AG08396 (cell line): Measurements from ENCODE around the gene PTPRN2.
"Not testable (repeated sequence)": the region's sequence is repeated elsewhere in the genome, so short reads cannot be mapped to it uniquely, and the experiment has no call there.

Experiments
- DNase-seq: peaks from one replicate; pipeline ENCODE4 v3.0.0; 2012; ENCODE audit warnings: low spot score, mixed read lengths

The PTPRN2 gene

DNA sequence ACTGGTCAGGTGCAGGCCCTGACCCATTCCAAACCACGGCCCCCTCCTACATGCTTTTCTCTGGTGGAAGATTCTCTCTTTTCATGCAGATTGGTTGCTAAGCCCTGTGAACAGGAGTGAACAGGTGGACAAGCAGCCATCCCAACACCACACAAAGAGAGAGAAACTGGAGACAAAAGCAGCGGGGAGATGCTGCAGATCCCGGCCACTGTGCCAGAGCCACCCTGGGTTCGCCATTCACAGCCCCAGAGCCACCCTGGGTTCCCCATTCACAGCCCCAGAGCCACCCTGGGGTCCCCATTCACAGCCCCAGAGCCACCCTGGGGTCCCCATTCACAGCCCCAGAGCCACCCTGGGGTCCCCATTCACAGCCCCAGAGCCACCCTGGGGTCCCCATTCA, 239.6 kb downstream of the PTPRN2 start:
- not testable (repeated sequence) for DNase-seq

DNA sequence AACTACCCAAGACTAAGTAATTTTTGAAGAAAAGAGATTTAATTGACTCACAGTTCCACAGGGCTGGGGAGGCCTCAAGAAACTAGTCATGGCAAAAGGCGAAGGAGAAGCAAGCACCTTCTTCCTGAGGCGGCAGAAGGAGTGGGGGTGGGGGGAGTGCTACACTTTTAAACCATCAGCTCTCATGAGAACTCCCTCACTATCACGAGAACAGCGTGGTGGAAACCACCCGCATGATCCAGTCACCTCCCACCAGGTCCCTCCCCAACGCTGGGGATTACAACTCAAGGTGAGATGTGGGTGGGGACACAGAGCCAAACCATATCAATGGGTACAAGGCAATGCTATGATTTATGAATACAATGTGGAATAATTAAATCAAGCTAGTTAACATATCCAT, 241.9 kb downstream of the PTPRN2 start:
- no peak for DNase-seq

DNA sequence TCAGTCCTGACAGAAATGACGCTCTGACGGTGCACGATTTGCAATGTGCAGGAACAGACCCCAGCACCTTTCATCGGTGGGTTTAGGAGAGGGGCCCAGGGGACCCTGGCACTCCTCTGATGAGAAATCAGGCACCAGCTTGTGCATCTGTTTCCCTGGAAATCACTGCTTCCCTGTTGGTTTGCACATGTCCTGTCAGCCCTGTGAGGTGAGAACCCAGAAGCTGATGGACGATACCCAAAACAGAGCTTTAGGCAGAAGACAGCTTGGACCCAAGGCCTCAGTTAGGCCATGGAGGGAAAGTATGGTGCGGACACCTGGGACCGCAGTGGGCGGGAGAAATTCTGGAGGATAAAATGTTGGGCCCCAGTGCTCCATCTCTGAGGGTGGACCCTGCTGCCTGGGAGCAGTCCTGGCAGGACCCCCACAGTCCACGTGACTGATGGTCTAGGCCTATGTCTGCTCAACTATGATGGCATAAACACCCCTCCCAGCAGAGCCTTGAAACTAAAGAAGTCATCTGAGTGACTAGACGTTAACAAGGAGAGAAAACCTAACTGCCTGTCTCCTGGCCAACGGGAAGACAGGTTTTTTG, 242.8 kb downstream of the PTPRN2 start:
- no peak for DNase-seq

DNA sequence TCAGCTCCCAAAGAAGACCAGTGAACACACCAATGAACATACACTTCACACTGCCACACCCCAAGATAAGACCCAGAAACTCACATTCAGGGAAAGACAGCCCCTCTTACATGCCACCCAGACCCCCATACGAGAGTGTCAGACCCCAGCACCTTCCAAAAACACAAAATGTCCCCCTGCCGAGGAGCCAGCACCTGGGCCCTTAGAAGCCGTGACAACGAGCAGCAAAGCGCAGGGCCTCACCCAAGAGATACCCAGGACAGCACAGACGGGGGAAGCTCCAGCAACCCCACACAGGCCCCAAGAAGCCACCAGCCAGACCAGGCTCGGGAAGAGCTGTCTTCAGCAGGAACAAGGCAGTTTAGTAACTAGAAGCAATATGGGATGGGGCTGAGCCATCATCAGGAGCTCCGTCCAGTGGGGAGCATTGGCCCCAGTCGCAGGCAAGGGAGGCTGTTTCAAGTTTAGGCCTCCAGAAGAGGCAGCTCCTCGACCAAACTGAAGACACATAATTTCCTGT, 243.6 kb downstream of the PTPRN2 start:
- DNase-seq = no peak

DNA sequence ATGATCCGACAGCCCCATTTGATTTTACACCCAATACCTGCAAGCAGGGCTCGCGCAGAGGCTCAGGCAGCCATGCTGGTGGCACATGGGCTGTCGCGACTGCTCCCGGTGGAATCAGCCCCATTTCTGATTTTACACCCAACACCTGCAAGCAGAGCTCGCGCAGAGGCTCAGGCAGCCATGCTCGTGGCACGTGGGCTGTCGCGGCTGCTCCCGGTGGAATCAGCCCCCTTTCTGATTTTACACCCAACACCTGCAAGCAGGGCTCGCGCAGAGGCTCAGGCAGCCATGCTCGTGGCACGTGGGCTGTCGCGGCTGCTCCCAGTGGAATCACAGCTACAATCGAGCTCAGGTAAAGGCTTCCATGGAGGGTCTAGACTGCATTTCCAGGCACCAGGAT, 244.1 kb downstream of the PTPRN2 start:
- DNase-seq = no peak

DNA sequence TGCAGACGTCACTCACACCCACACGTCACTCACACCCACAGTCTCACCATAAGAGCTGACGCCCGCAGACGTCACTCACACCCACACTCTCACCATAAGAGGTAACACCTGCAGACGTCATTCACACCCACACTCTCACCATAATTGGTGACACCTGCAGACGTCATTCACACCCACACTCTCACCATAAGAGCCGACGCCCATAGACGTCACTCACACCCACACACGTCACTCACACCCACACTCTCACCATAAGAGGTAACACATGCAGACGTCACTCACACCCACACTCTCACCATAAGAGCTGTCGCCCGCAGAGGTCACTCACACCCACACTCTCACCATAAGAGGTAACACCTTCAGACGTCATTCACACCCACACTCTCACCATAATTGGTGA, 246.5 kb downstream of the PTPRN2 start:
- not testable (repeated sequence) for DNase-seq

DNA sequence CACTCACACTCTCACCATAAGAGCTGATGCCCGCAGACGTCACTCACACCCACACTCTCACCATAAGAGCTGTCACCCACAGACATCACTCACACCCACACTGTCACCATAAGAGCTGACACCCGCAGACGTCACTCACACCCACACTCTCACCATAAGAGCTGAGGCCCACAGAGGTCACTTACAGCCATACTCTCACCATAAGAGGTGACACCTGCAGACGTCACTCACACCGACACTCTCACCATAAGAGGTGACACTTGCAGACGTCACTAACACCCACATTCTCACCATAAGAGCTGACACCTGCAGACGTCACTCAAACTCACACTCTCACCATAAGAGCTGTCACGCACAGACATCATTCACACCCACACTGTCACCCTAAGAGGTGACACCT, 250.7 kb downstream of the PTPRN2 start:
- DNase-seq = not testable (repeated sequence)

DNA sequence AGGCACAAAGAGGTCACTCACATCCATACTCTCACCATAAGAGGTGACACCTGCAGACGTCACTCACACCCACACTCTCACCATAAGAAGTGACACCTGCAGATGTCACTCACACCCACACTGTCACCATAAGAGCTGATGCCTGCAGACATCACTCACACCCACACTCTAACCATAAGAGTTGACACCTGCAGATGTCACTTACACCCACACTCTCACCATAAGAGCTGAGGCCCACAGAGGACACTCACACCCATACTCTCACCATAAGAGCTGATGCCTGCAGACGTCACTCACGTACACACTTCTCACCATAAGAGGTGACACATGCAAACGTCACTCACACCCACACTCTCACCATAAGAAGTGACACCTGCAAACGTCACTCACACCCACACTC, 255.1 kb downstream of the PTPRN2 start:
- not testable (repeated sequence) for DNase-seq

DNA sequence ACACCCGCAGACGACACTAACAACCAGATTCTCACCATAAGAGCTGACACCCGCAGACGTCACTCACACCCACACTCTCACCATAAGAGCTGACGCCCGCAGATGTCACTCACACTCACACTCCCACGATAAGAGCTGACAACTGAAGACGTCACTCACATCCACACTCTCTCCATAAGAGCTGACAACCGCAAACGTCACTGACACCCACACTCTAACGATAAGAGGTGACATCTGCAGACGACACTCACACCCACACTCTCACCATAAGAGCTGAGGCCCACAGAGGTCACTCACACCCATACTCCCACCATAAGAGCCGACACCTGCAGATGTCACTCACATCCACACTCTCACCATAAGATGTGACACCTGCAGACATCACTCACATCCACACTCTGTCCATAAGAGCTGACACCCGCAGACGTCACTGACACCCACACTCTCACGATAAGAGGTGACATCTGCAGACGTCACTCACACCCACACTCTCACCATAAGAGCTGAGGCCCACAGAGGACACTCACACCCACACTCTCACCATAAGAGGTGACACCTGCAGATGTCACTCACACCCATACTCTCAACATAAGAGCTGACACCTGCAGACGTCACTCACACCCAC, 255.7 kb downstream of the PTPRN2 start:
- not testable (repeated sequence) for DNase-seq

DNA sequence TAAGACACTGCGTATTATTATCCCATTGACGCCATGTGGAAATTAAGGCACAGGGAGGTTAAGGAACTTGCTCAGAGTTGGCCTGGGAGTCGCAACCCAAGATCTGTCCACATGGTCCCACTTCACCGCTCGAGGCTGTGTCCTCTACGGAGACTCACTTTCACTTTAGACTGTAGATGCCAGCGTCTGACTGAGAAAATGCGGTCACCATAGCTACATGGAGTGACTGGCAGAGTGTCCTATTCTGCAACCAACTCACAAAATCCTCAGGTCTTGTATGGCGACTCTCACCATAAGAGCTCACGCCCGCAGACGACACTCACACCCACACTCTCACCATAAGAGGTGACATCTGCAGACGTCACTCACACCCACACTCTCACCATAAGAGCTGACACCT, 257.9 kb downstream of the PTPRN2 start:
- no peak for DNase-seq

DNA sequence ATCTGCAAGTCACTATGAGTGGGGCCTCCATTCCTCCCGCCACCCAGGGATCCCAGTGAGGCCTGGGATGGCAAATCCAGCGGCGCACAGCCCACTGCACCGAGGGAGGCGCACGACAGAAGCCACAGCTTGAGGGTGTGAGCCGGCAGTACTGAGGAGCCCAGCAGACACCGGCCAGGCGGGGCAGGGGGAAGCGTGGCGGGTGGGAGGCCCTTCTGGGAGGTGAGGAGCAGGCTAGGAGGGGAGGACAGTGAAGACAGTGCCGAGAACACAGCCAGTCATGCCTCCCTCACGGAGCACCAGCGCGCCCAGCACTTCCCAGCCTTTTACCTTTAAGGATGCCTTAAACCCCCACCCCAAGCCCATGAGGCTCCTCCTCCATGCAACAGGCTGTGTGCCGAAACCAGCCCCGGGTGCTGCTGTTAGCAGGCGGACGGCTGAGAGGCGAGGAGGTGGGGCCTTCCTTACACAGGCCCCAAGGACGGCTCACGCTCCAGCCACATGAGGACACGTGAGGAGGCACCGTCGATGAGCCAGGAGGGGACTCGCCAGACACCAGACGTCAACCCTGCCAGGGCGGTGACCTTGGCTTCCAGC, 258.5 kb downstream of the PTPRN2 start:
- no peak for DNase-seq

DNA sequence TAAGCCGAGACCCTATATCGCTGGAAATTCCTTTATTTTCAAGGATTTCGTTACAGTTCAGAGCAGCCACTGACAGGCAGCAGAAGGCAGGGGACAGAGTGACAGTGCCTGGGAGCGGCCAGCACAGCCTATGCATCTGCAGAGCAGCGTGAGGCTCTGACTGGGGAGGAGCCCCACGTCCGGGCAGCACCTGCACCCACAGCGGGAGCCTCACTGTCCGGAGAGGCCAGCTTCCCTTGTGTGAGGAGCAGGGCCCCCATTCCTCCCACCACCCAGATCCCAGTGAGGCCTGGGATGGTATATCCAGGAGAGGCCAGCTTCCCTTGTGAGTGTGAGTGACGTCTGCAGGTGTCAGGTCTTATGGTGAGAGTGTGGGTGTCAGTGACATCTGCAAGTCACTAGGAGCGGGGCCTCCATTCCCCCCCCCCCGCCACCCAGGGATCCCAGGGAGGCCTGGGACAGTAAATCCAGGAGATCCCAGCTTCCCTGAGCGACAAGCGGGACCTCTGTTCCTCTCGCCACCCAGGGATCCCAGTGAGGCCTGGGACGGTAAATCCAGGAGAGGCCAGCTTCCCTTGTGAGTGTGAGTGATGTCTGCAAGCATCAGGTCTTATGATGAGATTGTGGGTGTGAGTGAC, 259.1 kb downstream of the PTPRN2 start:
- DNase-seq = no peak

DNA sequence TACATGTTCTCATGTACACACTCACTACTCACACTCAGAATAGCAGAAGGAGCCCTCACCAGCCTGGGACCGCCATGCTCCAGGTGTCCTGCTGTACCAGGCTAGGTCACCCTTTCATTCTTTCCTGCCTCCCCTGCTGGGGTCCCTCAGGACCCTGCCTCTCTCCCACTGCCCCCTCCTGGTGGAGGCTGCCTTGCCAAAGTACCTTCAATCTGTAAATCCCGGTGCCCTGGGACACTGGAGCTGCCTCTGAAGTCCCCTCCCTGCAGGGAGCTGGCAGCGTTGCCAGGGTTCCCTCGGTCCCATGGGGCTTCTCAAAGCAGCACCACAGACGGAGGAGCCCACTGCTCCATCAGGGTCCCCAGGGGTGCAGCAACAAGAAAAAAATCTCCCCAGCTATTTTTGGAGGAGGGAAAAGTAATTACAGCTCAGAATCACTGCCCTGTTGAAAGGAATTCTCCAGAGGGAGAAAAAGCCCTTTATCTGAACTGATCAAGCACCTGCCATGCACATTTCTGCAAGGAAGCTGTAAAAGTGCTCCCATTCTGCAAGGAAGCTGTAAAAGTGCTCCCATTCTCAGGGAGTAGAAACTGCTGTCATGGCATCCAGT, 259.9 kb downstream of the PTPRN2 start:
- no peak for DNase-seq

DNA sequence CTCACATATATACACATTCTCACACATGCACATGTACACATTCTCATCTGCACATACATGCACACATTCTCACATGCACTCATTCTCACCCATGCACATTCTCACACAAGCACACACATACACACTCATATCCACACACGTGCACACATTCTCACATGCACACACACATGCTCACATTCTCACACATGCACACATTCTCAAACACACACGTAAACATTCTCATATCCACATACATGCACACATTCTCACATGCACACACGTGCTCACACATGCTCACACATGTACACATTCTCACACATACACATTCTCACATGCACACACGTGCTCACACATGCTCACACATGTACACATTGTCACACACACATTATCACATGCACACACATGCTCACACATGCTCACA, 260.6 kb downstream of the PTPRN2 start:
- no peak for DNase-seq

DNA sequence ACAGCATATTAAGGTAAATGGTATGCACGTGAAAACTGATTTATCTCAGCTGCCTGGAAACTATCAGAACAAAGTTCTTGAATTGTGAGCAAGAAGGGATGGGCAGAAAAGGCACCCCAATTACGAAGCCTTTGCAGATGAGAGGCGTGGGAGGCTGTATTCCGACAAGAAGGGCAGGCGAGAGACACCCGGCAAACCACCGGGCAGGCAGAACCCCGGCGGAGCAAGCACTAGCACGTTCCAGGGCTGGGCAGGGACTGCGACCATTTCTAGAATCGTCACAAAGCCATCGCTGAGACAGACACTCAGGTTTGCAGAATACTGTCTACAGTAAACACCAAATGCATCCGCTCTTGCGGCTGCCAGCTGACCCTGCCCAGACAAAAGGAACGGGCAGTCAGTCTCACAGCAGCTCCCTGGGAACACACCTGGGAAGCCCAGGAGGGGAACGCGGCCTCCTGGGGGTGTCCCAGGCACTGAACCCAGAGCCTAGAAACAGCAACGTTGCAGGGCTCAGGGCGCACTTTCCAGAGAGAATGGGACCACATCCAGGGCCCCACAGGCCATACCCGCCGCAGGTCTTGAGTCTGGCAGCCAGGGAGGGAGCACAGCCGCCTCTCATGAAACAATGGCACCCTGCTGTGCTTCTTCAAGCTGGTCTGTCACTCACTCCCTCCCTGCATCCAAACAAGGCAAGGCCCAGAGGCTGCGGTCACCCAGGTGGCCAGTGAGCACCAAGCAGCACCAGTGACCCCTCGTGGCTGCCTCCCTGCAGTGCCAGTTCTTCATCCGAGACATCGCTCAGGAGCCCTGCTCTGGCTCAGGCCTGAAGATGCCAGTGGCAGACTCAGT, 261.9 kb downstream of the PTPRN2 start:
- no peak for DNase-seq

DNA sequence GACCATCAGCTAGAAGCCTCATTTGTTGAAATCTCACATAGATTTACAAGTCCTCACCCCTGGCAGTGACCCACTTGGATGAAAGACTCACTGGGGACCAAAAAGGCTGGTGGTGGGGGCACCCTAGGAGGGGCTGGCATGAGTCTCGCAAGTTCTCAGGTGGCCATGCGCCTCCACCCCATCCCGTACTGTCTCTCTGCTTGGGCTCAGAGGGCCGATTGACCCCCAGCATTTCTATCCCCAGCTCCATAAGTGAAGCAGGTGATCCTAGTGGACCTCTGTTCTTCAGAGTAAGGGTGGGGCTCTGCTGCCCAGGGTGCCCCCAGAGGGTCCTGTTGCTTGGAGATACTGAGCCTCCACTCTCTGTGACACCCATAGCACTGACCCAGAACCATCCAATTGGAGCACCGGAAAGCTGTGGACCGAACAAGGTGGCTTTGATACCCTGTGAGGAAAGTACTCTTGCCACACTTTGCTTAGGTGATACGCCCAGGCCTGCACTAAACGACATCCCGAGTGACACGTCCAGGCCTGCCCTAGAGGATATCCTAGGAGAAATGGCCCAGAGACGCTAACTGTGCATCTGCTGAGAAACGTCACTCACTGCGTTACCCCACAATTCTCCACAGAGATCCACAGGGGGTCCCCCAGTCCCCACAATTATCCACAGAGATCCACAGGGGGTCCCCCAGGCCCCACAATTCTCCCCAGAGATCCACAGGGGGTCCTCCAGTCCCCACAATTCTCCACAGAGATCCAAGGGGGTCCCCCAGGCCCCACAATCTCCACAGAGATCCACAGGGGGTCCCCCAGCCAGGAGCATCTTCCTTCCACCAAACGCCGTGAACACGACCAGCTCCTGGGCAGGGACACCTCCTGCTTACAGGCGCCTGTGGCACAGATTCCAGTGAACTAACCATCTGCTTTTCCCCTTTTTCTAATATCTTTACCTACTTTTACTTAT, 262.9 kb downstream of the PTPRN2 start:
- no peak for DNase-seq

DNA sequence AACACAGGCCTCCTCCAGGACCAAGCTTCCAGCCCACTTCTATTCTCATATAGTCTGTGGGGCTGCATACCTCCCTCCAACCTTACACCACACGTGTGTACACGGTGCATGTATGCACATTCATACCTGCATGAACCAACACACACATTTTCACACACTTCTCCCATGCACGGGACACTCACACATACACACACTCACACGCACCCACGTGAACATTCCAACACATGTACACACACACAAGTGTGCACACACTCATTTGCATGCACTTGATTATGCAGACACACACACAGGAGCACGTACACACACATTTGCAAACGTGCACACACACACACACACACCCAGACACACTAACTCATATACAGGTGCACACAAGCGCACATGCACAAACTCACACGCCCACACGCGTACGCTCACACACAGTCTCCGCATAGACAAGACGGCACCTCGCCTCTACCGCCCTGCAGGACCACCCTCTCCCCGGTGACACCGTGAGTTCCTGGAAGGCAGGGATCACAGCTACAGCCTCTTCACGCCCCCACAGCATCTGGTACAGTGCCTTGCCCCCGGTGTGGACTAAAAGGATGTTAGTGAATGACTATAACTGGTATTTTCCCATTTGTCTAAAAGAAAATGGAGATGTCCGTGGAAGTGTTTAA, 263.8 kb downstream of the PTPRN2 start:
- no peak for DNase-seq

DNA sequence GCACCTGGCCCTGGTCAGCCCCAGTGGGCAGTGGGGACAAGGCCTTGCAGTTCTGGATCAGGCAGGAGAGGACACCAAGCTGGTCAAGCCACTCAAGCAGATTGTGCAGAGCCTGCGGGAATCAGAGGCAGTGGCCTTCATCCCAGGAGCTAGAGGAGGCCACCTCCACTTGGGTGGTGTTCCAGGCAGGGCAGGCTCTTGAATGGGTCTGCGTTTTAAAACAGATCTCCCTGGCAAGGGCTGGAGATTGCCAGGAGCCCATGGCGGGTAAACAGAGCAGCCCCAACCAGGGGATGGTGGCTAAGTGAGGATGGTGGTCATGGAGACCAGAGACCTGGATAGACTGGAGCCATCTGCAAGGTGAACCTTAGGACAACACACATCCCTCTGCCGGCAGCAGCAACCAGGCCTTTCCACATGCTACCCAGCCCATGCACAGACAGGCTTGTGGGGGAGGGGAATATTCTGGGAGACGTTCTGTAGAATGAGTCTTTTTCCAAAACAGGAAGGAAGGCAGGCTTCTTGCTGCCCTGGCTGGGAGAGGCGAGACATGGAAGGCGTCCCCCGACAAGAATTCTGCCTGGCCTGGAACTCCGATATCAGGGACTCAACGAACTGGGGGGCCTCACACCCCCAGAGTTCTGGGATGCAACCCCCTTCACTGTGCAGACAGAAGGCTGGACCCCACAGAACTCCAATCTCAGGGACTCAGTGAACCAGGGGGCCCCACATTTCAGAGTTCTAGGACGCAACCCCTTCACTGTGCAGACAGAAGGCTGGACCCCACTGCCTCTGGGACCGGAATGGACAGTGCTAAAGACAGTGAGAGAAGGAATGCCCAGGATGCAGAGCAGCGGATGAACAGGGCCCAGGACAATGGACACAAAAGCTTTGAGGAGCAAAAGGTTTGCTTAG, 264.8 kb downstream of the PTPRN2 start:
- DNase-seq = no peak
